Stimulated activated CD8-positive, alpha-beta memory T cell treated with anti-CD3 and anti-CD28 coated beads, Interleukin-7, amount 100 ng/mL, for 24 hours (primary cell): ENCODE results near the gene PRKN.
A peak's percentile ranks its signal among the peaks of the same experiment; 100 is the strongest.

Experiments used
- DNase-seq: peaks from one replicate; pipeline ENCODE4 v3.0.0-alpha.2; 2020; ENCODE audit warnings: low read depth

Gene PRKN

GRCh38 chr6:161412795-161413194 lies 1314.8 kb downstream of the PRKN start:
- DNase-seq, result no peak

- no peak for DNase-seq
Observed at GRCh38 chr6:161411265-161411944, 1316.2 kb downstream of the PRKN start.

GRCh38 chr6:161410736-161411135 lies 1316.8 kb downstream of the PRKN start:
- no peak for DNase-seq

- DNase-seq, result no peak
Observed at GRCh38 chr6:161410076-161410475, 1317.5 kb downstream of the PRKN start.

- DNase-seq, result no peak
Observed at GRCh38 chr6:161409353-161409752, 1318.2 kb downstream of the PRKN start.

- DNase-seq, result no peak
Observed at GRCh38 chr6:161408041-161408440, 1319.5 kb downstream of the PRKN start.

GRCh38 chr6:161407581-161407980 lies 1320.0 kb downstream of the PRKN start:
- no peak for DNase-seq

GRCh38 chr6:161407115-161407514 lies 1320.5 kb downstream of the PRKN start:
- no peak for DNase-seq

GRCh38 chr6:161406646-161407045 lies 1320.9 kb downstream of the PRKN start:
- no peak for DNase-seq

- no peak for DNase-seq
Observed at GRCh38 chr6:161405418-161405817, 1322.1 kb downstream of the PRKN start.

- no peak for DNase-seq
Observed at GRCh38 chr6:161403717-161404116, 1323.8 kb downstream of the PRKN start.

- no peak for DNase-seq
Observed at GRCh38 chr6:161401587-161402309, 1325.8 kb downstream of the PRKN start.

- DNase-seq, result no peak
Observed at GRCh38 chr6:161400671-161401070, 1326.9 kb downstream of the PRKN start.

GRCh38 chr6:161396539-161396938 lies 1331.0 kb downstream of the PRKN start:
- DNase-seq, result no peak

- no peak for DNase-seq
Observed at GRCh38 chr6:161395716-161396231, 1331.8 kb downstream of the PRKN start.

GRCh38 chr6:161394437-161394836 lies 1333.1 kb downstream of the PRKN start:
- DNase-seq, result no peak

GRCh38 chr6:161393839-161394364 lies 1333.7 kb downstream of the PRKN start:
- peak; percentile 7 for DNase-seq

- no peak for DNase-seq
Observed at GRCh38 chr6:161393292-161393691, 1334.3 kb downstream of the PRKN start.

- DNase-seq, result no peak
Observed at GRCh38 chr6:161389756-161390155, 1337.8 kb downstream of the PRKN start.

GRCh38 chr6:161383951-161384350 lies 1343.6 kb downstream of the PRKN start:
- no peak for DNase-seq

- no peak for DNase-seq
Observed at GRCh38 chr6:161379834-161380582, 1347.6 kb downstream of the PRKN start.

- no peak for DNase-seq
Observed at GRCh38 chr6:161378115-161378514, 1349.5 kb downstream of the PRKN start.

- no peak for DNase-seq
Observed at GRCh38 chr6:161377116-161377515, 1350.5 kb downstream of the PRKN start.
